GM06990 (cell line): Measurements from ENCODE around the gene CMSS1.
A peak's percentile ranks its signal among the peaks of the same experiment; 100 is the strongest.

ENCODE experiments used
- DNase-seq: peaks from one replicate; pipeline ENCODE4 v3.0.0-alpha.2; 2011; ENCODE audit not compliant: insufficient read length; ENCODE audit errors: extremely low read depth
- H3K27me3 ChIP-seq: replicated peaks from 2 replicates; pipeline ENCODE4 v1.6.0; 2011; ENCODE audit warnings: low read length; ENCODE audit not compliant: control insufficient read depth, insufficient read depth
- H3K36me3 ChIP-seq: 2 replicates; pipeline ENCODE4 v1.5.1; 2011; ENCODE audit warnings: low read length; ENCODE audit not compliant: control insufficient read depth, insufficient read depth
- H3K4me3 ChIP-seq: replicated peaks from 2 replicates; pipeline ENCODE4 v1.5.1; 2011; ENCODE audit warnings: low read depth, mild to moderate bottlenecking, control low read depth, low read length
- TF ChIP-seq, protein P1 (sequence below): IDR thresholded peaks from 2 replicates; pipeline ENCODE4 v1.5.1; 2011; ENCODE audit warnings: low read length, control low read depth, mild to moderate bottlenecking, inconsistent platforms; ENCODE audit not compliant: insufficient read depth, poor library complexity, severe bottlenecking

CMSS1 gene

DNA sequence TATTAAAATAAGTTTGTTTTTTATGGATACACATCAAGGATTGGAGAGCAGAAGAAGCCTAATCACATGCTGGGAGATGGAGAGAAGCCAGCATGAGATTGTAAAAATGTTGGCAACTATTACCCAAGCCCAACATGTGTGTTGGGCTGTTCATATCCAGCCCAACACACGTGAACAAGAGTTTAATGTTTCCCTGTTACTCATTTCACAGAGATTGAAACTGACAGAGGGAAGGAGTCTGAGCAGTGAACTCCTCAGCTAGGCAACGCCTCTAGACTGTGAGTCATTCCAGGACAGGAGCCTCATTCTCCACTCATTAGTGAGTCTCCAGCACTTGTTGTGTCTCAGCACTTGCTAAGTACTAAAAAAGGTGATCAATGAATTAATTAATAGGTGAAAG is 43.2 kb upstream of the CMSS1 start:
- DNase-seq = peak; percentile 9
- TF ChIP-seq, protein P1, sequence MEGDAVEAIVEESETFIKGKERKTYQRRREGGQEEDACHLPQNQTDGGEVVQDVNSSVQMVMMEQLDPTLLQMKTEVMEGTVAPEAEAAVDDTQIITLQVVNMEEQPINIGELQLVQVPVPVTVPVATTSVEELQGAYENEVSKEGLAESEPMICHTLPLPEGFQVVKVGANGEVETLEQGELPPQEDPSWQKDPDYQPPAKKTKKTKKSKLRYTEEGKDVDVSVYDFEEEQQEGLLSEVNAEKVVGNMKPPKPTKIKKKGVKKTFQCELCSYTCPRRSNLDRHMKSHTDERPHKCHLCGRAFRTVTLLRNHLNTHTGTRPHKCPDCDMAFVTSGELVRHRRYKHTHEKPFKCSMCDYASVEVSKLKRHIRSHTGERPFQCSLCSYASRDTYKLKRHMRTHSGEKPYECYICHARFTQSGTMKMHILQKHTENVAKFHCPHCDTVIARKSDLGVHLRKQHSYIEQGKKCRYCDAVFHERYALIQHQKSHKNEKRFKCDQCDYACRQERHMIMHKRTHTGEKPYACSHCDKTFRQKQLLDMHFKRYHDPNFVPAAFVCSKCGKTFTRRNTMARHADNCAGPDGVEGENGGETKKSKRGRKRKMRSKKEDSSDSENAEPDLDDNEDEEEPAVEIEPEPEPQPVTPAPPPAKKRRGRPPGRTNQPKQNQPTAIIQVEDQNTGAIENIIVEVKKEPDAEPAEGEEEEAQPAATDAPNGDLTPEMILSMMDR = no peak
- no peaks in the 10 kb centered on the region for H3K36me3 ChIP-seq
- no peak overlapping the region for H3K4me3 ChIP-seq
- H3K27me3 ChIP-seq = no peaks in the 10 kb centered on the region

DNA sequence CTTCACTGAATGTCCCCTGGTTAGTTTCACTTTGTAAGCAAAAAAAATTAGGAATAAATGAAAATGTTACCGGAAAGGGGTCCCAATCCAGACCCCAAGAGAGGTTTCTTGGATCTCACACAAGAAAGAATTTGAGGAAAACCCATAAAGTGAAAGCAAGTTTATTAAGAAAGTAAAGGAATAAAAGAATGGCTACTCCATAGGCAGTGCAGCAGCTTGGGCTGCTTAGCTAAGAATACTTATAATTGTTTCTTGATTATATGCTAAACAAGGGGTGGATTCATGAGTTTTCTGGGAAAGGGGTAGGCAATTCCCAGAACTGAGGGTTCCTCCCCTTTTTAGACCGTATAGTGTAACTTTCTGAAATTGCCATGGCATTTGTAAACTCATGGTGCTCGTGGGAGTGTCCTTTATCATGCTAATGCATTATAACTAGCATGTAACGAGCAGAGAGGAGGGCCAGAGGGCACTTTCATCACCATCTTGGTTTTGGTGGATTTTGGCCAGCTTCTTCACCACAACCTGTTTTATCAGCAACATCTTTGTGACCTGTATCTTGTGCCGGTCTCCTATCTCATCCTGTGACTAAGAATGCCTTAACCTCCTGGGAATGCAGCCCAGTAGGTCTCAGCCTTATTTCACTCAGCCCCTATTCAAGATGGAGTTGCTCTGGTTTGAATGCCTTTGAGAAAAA is 41.0 kb upstream of the CMSS1 start:
- no peak for DNase-seq
- H3K36me3 ChIP-seq = no peaks in the 10 kb centered on the region
- no peak overlapping the region for H3K4me3 ChIP-seq
- TF ChIP-seq, protein P1 = no peak
- H3K27me3 ChIP-seq = no peaks in the 10 kb centered on the region

DNA sequence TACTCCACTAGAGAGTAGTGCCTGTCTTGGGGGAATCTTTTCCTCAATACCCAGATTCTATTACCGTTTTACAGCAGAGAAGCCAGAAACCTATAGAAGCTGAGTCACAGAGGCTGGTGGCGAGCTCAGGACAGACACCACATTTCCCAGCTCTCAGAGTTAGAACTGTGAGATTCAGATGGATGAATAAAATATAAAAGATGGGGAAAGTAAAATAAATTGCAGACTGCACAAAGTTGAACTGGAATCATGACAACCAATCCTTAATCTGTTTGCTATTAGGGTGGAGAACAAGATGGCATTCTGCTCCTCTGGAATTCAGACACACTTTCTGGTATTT is 40.5 kb upstream of the CMSS1 start:
- Histone ChIP-seq H3K4me3 (no peak overlapping the region), H3K27me3 (no peaks in the 10 kb centered on the region), H3K36me3 (no peaks in the 10 kb centered on the region)
- TF ChIP-seq, protein P1 = no peak
- DNase-seq = no peak

DNA sequence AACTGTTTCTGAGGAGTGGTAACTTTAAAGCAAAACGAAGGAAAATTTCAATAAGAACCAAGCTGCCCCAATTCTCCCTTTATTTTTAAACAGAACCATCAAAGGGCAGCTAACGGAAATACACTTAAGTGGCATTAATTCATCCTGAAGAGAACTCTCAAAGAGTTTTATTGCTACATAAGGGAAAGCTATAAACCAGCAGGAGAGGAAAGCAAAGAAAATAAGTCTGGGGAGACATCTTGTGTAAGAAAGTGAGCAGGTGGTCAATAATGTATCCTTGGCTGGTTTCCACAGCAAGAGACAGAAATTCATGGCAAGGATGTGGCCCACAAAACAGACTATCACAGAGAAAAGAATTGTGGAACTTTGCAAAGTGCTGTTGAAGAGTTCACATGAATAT is 40.0 kb upstream of the CMSS1 start:
- H3K4me3 ChIP-seq = no peak overlapping the region
- TF ChIP-seq, protein P1 = no peak
- no peaks in the 10 kb centered on the region for H3K27me3 ChIP-seq
- no peaks in the 10 kb centered on the region for H3K36me3 ChIP-seq
- DNase-seq = no peak

DNA sequence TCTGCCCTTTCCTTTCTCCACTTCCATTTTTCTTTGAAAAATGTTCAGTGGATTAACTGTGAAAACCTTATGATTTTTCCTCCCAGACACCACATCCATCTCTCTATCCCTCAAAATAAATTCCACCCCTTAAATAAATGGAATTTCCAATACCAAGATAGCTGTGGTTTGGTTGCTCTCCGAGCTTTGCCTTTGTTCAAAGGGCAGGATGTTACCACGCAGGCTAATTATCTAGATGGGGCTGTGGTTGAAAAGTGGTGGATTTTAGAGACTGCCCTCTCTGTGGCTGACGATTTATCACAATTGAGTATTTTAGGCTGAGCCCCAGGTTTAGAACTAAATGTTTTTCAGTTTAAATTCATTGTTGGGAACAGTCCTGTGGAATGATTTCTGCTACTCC is 36.9 kb upstream of the CMSS1 start:
- TF ChIP-seq, protein P1 = no peak
- Histone ChIP-seq H3K4me3 (no peak overlapping the region), H3K36me3 (no peaks in the 10 kb centered on the region), H3K27me3 (no peaks in the 10 kb centered on the region)
- DNase-seq = no peak

DNA sequence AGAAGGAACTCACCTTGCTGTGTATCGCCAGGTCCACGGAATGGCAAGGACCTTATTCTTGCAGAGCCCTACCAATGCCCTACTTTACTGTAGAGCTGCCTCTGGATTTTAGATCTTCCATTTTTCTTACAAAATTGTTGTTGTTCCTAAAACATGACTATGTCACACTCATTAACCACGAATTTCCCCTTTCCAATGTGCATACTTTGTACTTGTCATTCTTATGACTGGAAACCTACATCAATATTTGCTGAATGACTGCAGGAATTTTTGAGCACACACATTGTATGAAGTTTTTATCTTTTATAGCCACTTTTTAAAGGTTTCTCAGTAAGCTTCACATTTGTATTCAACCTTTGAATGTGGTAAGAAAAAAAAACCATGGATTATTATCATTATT is 35.9 kb upstream of the CMSS1 start:
- H3K4me3 ChIP-seq = no peak overlapping the region
- H3K36me3 ChIP-seq = no peaks in the 10 kb centered on the region
- DNase-seq = no peak
- no peaks in the 10 kb centered on the region for H3K27me3 ChIP-seq
- TF ChIP-seq, protein P1 = no peak
